HG02852 (cell line): Measurements from ENCODE around the gene PRSS50.
"Not testable (repeated sequence)": the region's sequence is repeated elsewhere in the genome, so short reads cannot be mapped to it uniquely, and the experiment has no call there.

ENCODE experiments used
- ATAC-seq: cut with Tn5 transposase; IDR thresholded peaks from one replicate; pipeline ENCODE4 v1.9.1; 2021; ENCODE audit warnings: mild to moderate bottlenecking, moderate library complexity; ENCODE audit not compliant: unreplicated experiment

The PRSS50 gene, protein sequence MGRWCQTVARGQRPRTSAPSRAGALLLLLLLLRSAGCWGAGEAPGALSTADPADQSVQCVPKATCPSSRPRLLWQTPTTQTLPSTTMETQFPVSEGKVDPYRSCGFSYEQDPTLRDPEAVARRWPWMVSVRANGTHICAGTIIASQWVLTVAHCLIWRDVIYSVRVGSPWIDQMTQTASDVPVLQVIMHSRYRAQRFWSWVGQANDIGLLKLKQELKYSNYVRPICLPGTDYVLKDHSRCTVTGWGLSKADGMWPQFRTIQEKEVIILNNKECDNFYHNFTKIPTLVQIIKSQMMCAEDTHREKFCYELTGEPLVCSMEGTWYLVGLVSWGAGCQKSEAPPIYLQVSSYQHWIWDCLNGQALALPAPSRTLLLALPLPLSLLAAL

DNA sequence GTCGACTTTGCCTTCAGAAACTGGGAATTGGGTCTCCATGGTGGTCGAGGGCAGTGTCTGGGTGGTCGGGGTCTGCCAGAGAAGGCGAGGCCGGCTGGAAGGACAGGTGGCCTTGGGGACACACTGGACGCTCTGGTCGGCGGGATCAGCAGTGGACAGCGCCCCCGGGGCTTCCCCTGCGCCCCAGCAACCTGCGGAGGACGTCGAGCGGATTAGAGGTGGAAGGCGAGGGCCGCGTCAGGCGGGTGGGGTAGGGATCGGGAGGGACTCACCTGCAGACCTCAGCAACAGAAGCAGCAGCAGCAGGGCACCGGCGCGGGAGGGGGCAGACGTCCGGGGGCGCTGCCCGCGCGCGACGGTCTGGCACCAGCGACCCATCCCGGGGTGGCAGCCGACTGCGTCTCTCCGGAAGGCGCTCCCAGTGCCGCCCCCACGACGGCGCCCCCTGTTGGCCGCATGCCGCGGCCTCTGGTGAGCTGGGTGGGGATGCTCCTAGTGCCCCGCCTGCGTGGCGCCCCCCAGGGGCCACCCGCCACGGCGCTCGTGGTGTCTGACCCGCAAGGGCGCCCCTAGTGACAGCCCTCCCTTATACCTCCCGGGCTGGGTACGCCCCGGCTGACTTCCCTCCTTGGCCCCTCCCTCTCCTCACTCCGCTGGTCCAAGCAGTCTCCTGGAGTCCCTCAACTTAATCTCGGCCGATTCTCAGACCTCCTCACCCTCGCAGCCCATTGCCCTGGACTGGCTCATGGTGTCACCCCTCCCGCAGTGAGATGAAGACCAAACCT, at the start of gene PRSS50:
PRSS50 (minus strand) TSS at position 423 of the 785 bp plus-strand sequence; CDS start at position 378, 45 bp downstream.
- ATAC-seq, result no peak

DNA sequence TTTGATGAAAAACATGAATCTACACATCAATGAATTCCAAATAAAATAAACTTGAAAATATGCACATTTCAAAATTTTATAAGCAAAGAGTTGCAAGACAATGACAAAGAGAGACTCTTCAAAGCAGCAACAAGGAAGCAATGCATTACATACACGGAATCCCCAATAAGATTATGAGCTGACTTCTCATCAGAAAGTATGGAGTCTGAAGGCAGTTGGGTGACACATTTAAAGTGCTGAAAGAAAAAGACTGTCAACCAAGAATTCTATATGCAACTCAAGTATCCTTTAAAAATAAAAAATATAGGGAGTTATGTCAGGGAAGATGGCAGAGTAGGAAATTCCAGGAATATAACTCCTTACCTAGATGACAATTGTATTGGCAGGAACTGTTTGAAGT, 46.5 kb upstream of the PRSS50 start:
- ATAC-seq, result no peak

DNA sequence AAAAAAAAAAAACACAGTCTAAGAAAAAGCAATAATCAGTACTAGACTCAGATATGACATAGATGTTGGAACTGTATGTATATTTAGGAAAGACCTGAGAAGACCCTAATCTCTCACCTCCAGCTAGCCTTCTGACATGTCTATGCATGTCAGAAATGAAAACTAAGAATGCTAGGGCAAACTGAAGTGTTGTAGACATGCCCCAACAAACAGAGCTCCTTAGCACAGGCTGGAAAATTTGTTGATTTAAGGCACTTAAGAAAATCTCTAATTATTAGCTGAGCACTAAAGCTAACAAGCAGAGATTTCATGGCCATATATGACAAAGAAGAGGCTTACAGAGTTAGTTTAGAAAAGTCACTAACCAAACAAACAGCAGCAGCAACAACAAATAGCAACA, 45.5 kb upstream of the PRSS50 start:
- no peak for ATAC-seq

DNA sequence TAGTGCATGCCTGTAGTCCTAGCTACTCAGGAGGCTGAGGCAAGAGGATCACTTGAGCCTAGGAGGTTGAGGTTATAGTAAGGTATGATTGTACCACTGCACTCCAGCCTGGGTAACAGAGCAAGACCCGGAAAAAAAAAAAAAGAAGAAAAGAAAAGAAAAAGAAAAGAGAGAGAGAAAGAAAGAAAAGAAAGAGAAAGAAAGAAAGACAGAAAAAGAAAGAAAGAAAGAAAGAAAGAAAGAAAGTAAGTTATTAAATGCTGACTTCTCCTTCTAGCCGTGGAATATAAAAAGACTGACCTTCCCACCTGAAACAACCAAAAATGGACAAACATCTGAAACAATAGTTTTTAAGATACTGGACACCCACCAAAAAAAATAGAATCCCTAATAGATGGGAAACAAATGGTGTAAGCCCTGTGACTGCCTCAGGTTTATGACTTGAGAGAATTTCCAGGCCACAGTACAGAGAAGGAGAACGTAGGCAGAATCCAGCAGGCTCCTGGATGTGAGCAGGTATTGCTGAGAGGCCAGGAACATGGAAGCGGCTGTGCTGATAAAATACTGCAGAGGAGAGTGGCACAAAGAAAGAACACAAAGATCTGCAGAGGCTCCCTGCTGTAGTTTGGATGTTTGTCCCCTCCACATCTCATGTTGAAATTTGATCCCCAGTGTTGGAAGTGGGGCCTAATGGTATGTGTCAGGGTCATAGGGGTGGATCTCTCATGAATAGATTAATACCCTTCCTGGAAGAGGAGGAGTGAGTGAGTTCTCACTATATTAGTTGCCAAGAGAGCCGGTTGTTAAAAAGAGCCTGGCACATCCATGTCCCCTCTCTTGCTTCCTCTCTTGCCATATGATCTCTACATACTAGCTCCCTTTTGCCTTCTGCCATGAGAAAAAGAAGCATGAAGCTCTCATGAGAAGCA, 41.8 kb upstream of the PRSS50 start:
- ATAC-seq, result no peak

DNA sequence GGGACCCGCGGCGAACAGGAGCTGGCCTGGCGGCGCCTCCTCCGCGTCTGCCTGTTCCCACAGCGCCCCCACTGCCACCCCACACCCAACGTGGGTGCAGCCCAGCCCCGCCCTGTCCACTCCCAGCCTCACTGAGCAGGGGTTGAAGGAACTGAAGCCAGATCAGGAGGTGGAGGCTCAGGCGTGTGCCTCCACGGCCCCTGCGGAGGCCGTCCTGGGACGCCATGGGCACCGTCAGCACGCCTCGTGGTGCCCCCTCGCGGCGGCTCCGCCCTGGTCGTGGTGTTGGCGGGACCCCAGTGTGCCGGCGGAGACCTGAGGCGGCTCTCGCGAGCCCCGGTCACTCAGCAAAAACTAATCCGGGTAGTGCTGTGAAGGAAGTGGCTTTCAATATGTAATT, 39.0 kb upstream of the PRSS50 start:
- no peak for ATAC-seq

DNA sequence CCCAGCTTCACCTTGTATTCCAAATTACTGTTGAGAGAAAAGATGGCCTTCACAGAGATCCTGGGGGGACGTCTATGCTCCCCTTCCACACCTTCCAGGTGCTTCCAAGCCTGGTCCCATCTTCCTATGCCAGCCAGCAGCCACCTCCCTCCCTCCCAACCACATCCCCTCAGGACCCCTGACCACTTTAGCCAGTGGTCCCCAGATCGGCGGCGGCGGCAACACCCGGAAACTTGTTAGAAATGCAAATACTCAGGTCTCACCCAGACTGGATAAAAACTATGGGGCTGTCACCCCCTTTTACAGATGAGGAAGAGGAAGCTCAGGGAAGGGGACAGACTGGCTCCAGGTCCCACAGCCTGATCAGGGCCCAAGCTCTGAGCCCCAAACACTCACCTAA, 38.0 kb upstream of the PRSS50 start:
- ATAC-seq, result no peak

DNA sequence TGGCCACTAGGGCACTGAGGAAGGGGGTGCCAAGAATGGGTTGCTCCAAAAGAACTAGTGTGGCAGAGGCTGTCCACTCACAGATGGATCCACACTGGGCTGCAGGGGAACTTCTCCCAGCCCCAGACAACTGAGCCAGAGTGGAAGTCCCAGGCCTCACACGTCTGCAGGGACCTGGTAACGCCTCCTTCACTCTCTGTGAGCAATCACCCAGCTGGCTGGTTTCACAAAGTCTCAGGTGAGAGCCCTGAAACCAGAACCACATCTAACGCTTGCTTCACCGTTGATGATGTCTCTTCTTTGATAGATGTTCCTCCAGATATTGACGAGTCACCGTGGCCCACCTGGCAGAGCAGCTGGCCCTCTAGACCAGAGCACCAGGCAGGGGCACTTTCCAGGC, 35.5 kb upstream of the PRSS50 start:
- ATAC-seq, result not testable (repeated sequence)

DNA sequence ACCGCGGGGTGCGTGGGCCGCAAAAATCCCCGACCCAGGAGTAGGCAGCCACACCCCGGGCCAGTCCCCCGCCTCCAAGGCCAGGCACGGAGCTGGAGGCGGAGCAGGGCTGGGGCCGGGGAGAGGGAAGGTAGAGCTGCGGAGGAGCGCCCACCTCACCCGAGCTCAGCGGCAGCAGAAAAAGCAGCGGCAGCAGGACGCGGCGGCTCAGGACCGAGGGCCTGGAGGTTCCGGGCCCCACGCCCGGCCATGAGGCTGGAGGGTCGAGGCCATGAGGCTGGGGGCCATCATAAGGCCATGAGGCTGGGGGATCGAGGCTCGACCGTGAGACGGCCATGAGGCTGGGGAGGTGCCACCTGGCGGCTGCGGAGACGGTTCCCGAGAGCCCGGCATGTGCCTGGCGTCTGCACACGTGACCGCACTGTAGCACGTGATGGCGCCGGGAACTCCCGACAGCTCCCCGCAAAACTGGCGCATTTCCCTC, 32.9 kb upstream of the PRSS50 start:
- no peak for ATAC-seq

DNA sequence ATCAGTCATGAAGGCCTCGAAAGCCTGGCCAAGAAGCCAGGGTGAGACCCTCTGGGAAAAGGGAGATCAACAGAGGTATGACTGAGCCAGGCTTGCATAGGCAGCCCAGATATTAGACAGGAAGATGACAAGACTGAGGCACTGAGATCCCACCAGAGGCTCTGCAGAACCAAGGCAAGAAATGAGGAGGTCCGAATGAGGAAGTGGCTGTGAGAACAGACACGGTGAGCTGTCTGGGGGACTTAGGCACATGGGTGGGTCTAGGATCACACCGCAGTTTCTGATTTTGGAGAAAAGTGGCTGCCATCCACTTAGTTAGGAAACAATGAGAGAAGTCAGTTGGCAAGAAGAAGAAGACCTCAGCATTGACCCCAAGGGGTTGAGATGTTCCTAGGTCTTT, 31.5 kb upstream of the PRSS50 start:
- no peak for ATAC-seq

DNA sequence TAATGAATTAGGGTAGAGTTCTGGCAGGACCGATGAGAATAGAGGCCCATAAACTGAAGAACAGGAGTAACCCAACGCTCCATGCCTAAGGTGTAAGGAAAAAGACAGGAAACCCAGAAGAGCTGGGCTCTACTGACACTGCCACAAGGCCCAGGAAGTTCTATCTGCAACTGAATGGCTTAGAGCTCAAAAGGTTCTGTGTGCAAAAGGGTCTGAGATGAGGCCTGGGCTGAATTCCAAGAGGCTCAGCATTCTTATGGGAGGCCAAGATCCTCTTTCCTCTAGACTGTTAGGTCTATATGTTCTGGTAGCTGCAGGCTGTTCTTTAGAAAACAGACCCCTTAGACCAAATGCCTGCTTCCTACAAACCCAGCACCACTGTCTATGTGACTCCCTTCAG, 30.5 kb upstream of the PRSS50 start:
- ATAC-seq, result no peak

DNA sequence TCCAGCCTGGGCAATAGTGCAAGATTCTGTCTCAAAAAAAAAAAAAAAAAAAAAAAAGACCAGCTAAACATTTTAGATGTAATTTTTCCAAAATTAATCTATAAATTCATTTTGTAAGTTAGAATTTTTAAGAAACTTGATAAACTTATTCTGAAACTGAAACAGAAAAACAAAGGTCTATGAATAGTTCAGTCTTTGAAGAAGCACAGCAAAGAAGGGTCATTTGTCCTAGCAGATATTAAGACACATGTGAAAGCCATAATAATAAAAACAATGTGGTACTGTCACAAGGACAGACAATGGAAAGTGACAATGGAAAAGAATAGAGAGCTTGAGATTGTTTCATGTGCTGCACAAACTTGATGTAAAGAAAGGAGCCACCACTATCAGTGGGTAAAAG, 29.0 kb upstream of the PRSS50 start:
- ATAC-seq, result no peak

DNA sequence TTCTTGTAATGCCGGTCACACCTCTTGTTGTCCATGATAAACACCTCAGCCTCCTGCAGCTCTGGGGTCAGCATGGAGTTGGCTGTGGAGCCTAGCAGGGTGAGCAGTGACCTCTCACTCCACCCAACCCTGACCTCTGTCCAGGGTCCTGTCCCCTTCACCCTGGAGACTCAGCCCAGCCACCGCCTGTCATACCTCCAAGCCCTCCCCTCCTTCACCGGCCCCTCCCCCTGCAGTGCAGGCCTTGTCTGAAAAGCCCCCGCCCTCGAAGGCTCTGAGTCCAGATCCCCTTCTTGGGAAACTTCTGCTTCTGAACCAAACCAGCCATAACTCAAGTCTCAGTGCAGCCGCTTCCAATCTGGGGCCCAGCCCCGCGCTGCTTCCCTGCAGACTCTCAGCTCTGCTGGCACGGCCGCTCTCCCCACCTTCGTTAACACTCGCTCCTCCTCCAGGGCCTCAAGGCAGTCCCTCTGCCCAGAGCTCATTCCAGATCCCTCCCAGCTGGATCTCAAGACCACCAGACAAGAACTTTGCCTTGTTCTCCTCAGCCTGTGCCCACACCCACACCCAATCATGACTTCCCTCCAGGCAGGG, 25.4 kb upstream of the PRSS50 start:
- no peak for ATAC-seq

DNA sequence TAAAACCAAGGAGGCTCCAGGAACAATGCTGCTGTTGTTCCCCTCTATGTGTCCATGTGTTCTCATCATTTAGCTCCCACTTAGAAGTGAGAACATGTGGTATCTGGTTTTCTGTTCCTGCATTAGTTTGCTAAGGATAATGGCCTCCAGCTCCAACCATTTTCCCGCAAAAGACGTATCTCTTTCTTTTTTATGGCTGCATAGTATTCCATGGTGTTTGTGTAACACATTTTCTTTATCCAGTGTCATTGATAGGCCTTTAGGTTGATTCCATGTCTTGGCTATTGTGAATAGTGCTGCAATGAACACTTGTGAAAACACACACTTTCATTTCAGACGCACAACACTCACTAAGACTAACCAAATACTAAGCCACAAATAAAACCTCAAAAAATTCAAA, 21.9 kb upstream of the PRSS50 start:
- ATAC-seq, result not testable (repeated sequence)

DNA sequence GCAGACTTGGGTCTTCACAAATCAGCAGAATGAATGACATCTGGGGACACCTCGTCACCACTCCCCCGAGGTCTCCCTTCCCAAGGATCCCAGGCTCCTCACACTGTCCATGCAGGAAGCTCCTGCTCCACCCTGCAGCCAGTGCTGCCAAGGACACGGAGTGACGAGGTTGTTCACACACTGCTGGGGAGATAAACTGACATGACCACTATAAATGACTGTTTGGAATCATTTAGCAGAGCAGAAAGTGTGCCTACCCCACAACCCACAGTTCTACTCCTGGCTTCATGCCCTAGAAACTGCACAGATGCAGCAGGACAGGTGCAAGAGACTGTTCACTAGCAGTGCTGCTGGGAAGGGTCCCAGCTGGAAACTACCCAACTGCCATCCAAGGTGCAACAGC, 19.7 kb upstream of the PRSS50 start:
- ATAC-seq, result no peak

DNA sequence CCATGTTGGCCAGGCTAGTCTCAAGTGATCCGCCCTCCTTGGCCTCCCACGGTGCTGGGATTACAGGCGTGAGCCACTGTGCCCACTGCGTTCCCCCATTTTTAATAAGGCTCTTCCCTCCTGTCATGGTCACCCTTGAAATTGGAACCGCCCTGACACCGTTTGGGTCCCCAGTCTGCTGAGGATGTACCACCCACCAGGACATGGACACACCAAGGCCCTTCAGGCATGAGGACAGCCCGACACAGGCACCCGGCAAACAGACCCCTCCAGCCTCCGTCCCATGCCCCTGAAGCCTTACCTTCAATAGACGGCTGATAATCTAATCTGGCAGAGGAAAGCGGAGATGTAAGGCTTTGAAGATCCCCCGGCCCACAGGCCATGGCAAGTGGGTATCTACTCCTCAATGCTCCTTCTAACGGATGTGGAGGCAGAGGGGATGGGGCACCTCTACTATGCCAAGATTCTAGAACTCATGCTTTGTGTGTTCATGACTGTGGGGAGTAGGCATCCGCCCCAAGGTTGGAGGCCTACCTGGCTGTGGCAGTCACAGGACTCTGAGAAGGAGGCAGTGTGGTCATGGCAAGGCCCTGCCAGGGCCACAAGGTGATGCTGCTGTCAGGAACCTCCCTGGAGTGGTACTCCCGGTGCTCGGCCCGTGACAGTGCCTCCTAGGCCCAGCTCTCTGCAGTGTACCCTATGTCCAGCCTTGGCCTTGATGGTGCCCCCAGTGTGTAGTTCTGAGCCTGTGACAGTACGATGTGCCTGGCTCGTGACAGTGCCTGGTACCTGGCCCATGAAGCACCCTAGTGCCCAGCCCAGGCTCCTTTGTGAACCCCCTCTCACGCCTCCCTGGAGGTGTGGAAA, 18.6 kb upstream of the PRSS50 start:
- ATAC-seq, result no peak

DNA sequence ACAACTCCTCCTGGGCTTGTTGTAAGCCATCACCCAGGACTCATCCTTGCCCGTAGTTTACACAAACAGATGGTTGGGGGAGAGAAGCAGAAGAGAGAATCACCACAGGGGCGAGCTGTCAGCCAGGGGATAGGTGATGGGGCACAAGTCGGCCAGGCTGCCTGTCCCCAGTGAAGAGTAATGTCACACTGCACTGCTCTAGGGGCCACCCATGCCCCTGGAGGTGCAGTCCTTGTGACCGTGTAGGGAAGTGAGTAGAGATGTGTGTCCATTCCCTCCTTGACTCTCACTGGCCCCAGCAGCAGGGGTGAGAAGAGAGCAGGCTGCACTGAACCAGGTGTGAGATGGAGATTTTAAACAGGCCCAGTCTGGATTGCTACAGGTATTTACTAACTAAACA, 17.1 kb upstream of the PRSS50 start:
- no peak for ATAC-seq

DNA sequence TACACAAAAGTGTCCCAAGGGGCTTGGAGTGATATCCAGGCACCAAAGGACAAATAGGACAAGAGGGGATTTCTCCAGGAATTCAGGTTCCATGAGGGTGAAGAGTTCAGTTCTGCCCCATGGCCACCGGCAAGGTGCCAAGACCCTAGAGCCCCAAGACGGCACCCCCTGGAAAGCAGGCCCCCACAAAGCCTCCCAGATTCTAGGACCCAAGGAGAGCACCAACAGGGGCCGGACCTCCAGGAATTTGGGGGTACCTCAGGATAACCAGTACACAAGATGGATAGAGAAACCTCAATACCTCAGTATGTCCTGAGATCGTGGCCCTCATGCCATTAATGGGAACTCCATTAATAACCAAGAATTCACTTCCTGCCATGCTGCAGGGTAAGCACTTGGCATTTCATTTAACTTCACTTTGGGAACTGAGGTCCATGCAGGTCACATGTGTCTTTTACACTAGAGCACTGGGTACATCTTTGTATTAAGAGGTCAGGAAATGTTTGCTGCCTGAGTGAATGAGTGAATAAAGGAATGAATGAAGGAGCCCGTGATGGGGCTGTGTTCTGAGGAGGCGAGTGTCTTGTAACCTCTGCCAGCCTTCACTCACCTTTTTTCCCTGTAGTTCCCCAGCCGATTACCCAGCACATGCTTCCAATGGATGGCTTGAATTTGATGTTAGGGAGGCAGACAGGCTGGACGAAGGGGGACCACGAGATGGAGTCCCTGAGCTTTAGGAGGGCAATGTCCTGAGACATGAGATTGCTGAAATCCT, 15.5 kb upstream of the PRSS50 start:
- no peak for ATAC-seq

DNA sequence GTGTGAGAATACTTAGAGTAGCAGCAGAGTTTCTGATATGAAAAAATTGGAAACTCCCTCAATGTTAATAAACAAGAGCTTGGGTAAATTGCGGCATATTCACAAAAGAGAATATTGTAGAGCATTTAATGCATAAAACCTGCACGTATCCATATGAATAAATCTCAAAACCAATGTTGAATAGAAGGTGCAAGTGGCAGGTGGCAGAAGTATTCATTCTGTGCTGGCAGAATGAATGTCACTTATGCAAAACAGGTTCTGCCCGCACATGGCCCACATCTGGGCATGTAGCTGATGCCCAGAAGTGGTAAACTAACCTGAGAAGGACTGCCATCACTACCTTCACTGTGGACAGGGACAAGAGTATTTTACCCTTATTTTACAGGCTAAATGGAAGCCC, 14.1 kb upstream of the PRSS50 start:
- no peak for ATAC-seq

DNA sequence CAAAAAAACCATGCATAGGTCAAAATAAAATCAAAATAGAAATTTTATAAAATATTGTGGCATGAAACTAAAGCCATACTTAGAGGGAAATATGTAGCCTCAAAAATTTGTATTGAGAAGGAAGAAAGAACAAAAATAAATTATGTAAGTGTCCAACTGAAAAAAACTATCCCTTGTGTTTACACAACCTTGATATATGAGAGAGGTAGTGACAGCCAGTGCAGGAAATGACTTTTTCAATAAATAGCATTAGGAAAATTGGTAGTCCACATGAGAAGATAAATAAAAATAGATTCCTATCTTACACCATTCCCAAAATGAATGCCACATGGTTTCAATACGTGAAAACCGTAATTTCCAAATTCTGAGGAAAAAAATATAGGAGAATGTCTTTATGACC, 13.2 kb upstream of the PRSS50 start:
- ATAC-seq, result no peak
